NCI-H510A (cell line): ENCODE data around the gene DNAH14.
"Not testable (repeated sequence)": the region's sequence is repeated elsewhere in the genome, so short reads cannot be mapped to it uniquely, and the experiment has no call there.

ENCODE experiments used
- DNase-seq: peaks from one replicate; lab custom pipeline; 2025; lab: John Stamatoyannopoulos, UW

The DNAH14 gene

DNA sequence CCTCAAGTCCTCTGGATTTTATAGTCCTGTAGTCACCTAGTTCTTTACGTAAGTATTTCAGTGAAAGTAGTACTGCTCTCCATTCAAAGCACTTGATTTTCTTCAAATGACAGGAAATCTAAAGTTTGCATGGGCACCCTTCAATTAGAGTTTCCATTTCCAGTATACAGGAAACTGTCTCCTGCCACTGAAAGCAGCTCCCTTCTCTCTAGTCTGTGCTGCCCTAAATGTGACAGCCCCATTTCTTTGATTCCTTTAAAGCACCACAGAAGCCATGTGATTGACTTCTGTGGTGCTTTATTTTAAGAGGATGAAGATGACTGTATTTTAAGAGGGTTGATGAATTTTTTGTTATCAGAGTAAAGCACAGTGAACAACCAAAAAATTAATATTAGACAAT is 226.1 kb downstream of the DNAH14 start:
- DNase-seq, result no peak

DNA sequence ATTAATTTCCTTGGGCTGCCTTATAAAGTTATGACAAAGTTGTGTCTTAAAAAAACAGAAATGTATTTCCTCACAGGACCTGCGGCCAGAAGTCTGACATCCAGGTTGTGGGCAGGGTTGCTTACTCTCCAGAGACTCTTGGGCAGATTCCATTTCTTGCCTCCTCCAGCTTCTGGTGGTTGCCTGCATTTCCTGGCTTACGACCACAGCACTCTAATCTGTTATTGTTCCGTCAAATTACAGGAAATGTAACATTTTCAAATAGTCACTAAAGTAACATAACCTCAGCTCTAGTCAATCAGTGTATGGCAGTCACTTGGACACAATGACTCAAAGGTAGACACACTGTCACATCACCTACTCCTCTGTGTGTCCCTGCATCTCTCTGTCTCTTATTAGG is 226.8 kb downstream of the DNAH14 start:
- DNase-seq, result no peak

DNA sequence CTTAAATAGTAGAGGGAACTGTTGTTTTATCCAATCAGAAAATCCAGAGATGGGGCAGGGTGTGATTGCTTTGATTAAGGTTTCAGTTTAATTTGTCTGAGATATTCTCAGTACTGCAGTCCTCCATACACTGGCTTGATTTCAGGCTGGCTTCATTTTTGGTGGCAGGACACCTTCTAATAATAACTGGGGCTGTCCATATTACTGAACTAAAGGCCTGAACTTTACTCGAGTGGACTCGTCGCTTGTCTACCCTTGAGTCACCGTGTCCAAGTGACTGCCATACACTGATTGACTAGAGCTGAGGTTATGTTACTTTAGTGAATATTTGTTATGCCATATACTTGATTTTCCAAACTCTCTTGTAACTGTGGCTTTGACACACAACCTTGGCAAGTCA is 228.8 kb downstream of the DNAH14 start:
- DNase-seq, result no peak

DNA sequence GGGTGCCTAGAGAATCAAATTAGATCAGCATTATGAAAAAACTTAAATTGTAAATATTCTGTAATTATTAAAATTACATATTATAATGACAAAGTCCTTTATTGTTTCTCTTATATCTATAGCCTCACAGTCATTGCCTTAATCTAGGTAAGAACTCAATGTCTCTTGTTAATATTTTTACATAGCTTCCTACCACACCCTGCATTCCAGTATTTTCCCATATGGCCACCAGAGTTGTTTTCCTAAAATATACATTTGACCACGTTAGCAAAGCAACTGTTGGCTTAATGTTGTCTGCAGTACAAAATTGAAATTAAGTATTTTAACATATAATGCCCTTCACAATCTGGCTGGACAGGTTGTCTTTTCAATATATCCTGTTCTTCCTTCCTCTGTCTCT is 230.3 kb downstream of the DNAH14 start:
- no peak for DNase-seq

DNA sequence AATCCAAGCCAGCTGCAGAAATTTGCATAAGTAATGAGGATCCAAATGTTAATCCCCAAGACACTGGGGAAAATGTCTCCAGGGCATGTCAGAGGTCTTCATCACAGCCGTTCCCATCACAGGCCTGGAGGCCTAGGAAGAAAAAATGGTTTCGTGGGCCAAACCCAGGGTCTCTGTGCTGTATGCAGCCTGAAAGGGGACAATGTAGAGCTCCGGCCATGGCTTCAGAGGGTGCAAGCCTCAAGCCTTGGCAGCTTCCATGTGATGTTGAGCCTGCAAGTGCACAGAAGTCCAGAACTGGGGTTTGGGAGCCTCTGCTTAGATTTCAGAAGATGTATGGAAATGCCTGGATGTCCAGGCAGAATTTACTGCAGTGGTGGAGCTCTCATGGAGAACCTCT is 247.9 kb downstream of the DNAH14 start:
- DNase-seq, result not testable (repeated sequence)

DNA sequence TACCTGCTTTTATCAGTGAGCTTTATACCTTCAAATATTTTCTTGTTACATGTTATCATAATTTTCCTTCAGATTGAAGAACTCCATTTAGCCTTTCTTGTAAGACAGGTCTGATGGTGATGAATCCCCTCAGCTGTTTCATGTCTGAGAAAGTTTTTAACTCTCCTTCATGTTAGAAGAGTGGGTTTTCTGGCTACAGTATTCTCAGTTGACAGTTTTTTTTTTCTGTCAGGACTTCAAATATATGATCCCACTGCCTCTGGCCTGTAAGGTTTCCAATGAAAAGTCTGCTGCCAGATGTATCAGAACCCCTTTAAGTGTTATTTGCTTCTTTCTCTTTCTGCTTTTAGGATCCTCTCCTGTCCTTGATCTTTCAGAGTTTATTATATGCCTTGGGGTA is 250.2 kb downstream of the DNAH14 start:
- DNase-seq, result no peak

DNA sequence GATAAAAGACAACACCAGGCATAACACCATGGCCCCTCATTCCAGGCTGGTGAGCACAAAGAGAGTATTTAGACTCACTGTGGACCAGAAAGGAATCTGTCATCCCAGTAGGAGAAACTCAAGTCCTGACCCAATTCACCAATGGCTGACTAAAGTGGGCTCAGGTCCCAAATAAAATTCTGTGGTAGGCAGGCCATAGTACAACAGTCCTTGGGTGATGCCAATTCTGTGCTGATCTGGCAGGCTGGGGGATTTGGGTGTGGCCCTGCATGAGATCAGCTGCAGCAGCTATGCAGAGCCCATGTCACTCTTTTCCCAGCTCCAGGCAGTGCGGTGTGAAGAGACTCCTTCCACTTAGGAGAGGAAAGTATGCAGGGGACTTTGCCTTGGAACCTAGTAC is 253.2 kb downstream of the DNAH14 start:
- DNase-seq, result no peak

DNA sequence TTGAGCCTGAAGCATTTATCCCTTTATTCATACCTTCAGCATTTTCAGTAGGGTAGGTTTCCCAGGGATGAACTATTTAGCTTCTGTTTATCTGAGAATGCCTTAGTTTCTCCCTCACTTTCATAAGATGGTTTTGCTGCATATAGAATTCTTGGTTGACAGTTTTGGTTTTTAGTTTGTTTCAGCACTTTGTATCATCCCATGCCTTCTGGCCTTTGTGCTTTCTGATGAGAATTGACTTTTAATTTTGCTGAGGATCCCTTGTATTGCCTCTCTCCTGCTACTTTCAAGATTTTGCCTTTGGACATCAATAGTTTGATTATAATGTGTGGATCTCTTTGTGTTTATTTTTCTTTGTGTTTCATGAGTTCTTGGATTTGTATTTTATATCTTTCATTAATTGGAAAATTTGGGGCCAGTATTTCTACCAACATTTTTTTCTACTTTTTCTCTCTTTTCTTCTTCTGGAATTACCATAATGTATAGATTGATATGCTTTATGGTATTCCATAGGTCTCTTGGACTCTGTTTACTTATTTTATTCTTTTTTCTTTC is 261.8 kb downstream of the DNAH14 start:
- no peak for DNase-seq

DNA sequence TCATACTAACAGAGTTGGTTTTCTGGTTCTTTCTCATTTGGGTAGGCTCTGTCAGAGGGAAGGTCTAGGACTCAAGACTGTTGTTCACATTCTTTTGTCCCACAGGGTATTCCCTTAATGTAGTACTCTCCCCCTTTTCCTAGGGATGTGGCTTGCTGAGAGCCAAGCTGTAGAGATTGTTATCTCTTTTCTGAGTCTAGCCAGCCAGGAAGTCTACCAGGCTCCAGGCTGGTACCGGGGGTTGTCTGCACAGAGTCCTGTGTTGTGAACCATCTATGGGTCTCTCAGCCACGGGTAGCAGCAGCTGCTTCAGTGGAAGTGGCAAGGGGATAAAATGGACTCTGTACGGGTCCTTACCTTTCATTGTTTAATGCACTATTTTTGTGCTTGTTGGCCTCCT is 272.0 kb downstream of the DNAH14 start:
- DNase-seq, result no peak

DNA sequence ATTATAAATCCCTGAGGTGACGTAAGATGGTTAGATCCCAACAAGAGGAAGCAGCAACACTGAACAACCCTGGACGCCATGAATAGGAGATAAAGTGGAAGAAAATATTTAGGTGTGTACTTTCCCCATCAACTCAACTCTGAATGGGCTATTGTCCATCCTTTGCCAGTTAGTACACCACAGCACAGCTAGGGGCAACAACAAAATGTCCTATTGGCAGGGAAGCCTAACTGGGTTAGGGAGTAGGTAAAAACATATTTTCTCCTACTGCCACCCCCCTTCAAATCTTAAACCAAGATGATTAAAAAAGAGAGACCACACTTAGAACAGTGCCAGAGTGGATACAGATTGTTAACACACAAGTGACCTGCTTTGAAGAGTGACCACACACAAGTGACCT is 278.3 kb downstream of the DNAH14 start:
- DNase-seq, result no peak

DNA sequence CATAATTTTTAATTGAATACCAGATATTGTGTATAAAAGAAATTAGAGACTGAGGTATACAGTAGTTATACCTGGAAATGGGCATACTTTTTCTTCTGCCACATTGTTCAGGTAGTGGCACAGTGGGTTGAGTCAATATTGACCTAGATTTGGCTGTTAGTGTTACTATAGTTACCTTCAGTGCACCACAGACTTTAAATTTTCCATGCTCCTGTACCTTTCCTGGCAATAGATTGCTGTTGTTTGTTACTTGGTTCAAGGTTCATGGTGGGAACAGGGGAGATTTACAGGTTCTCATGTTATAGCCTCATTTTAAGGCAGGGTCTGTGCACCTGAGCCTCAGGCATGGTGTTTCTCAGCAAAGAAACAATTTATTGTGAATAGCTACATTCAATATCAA is 279.7 kb downstream of the DNAH14 start:
- DNase-seq, result no peak

DNA sequence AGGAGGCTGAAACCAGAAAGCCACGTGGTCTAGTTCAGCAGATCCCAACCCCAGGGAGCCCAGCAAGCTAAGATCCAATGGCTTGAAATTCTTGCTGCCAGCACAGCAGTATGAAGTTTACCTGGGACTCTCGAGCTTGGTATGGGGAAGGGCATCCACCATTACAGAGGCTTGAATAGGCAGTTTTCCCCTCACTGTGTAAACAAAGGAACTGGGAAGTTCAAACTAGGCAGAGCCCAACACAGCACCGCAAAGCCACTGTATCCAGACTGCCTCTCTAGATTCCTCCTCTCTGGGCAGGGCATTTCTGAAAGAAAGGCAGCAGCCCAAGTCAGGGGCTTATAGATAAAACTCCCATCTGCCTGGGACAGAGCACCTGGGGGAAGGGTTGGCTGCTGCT is 280.7 kb downstream of the DNAH14 start:
- DNase-seq, result not testable (repeated sequence)

DNA sequence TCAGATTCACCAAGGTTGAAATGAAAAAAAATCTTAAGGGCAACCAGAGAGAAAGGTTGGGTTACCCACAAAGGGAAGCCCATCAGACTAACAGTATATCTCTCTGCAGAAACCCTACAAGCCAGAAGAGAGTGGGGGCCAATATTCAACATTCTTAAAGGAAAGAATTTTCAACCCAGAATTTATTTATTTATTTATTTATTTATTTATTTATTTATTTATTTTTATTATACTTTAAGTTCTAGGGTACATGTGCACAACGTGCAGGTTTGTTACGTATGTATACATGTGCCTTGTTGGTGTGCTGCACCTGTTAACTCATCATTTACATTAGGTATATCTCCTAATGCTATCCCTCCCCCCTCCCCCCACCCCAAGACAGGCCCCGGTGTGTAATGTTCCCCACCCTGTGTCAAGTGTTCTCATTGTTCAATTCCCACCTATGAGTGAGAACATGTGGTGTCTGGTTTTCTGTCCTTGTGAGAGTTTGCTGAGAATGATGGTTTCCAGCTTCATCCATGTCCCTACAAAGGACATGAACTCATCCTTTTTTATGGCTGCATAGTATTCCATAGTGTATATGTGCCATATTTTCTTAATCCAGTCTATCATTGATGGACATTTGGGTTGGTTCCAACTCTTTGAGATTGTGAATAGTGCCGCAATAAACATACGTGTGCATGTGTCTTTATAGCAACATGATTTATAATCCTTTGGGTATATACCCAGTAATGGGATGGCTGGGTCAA is 282.4 kb downstream of the DNAH14 start:
- not testable (repeated sequence) for DNase-seq

DNA sequence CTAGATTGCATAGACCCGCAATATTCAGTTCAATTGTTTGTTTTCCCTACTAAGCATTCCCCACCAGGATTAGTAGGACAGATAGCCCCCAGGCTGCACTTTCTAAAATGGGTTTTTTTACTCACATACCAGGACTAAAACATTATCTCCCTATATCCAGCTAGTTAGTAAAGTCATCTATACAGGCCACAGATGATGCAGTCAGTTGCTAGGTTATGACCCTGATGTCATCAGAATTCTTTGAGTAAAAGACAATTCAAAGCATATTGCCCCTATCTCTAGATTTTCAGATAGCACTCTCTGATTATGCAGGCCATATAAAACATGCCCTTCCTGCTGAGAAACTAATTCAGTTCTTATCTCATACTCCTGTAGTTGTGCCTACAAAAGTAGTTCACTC is 294.8 kb downstream of the DNAH14 start:
- DNase-seq, result no peak

DNA sequence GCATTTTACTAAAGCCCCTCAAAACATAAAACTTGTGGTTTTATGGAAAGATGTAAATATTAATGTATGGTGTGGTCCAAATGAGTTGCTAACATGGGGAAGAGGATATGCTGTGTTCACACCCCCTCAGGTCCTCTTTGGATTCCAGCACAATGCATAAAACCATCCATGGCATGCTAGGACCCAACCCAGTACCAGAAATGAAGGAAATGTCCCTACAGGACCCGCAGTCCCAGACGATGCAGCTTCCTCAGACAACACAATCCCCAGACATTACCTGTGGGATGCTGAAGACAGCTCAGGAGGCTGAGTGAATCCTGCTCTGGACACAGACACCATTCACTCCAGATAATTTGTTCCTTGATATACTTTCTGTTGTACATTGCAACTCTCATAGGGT is 296.2 kb downstream of the DNAH14 start:
- DNase-seq, result no peak

DNA sequence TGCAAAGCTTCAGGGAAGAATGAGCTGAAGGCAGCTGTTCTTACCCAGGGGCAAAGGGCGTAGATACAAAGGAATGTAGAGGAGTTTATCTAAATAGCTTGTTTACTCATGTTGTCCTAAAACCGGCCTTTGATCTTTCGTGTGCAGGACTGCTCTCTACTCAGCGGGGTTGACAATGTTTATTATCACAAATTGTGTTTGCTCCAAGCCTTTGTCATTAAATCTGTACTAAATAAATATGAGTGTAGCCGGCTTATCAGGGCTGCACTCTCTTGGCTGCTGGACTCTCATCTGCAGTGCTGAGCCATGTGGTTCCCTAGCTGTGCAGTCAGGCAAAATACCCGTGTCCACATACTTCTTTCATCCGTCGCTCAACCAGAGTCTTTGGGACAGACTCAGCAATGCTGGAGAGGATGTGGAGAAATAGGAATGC is 299.4 kb downstream of the DNAH14 start:
- DNase-seq, result no peak

DNA sequence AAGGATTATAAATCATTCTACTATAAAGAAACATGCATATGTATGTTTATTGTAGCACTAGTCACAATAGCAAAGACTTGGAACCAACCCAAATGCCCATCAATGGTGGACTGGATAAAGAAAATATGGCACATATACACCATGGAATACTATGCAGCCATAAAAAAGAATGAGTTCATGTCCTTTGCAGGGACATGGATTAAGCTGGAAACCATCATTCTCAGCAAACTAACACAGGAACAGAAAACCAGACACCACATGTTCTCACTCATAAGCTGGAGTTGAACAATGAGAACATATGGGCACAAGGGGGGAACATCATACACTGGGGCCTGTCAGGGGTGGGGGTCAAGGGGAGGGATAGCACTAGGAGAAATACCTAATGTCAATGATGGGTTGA is 300.0 kb downstream of the DNAH14 start:
- DNase-seq, result not testable (repeated sequence)

DNA sequence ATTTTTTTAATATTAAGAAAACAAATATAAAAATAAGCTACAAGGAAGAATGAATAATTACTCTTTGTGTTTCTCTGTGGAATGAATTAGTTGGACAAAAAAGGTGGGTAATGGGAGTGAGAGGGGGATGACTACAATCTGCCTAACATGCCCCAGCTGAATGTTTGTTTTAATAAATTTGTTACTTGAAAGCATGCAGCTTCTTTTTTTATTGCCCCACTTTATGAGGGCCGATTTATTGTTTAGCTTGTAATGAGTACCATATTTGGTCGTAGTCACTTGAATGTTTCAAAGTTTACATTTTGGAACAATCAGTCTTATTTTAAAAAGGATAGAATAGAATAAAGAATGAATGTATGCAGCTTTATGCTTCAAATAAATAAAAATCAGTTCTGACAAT is 301.0 kb downstream of the DNAH14 start:
- DNase-seq, result no peak

DNA sequence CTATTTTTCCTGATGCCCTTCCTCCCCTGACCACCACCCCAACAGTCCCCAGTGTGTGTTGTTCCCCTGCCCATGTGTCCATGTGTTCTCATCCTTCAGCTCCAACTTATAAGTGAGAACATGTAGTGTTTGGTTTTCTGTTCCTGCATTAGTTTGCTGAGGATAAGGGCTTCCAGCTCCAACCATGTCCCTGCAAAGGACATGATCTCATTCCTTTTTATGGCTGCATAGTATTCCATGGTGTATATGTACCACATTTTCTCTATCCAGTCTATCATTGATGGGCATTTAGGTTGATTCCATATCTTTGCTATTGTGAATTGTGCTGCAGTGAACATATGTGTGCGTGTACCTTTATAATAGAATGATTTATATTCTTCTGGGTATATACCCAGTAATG is 303.5 kb downstream of the DNAH14 start:
- not testable (repeated sequence) for DNase-seq

DNA sequence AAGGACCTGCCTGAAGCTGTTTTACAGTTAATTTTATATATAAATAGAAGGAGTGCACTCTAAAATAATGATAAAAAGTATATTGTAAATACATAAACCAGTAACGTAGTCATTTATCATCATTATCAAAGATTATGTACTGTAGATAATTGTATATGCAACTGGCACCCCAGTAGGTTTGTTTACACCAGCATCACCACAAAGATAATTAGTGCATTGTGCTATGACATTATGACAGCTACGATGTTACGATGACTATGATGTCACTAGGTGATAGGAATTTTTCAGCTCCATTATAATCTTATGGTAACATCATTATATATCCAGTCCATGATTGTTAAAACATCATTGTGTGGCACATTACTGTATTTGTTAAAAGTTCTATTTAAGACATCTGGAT is 313.1 kb downstream of the DNAH14 start:
- DNase-seq, result no peak

DNA sequence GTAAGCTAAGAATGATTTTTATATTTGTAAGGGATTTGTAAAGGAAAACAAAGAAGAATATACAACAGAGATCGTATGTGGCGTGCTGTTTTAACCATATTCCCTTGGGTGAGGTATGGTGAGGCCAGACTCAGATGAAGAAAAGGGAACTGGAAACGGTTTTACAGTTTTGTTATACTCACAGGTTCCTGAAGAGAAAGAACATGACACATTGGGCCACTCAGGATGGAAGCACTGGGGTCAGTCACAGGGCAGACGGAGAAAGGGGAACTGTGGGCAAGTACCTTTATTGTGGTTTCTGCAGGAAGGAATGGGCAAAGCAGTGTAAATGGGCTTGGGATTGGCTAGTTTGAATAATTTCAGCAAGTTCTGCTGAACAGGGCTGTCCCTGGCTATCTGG is 321.0 kb downstream of the DNAH14 start:
- no peak for DNase-seq

DNA sequence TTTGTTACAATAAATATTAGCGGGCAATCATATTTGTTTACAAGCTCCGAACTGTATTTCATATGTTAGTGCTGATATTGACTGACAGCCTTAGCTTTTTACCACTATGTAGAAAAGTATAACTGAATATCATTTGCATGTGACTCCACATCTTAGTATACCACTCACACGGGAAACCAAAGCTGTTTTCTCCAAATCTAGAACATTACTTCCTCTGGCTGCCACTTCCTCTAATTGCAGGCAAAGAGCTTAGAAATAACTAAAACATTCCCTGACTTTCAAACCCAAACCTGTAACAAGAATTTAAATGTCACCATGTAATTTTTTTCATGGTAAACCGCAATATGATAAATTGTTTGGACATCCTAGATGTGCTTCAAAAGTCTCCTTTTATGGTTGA is 323.7 kb downstream of the DNAH14 start:
- DNase-seq, result no peak

DNA sequence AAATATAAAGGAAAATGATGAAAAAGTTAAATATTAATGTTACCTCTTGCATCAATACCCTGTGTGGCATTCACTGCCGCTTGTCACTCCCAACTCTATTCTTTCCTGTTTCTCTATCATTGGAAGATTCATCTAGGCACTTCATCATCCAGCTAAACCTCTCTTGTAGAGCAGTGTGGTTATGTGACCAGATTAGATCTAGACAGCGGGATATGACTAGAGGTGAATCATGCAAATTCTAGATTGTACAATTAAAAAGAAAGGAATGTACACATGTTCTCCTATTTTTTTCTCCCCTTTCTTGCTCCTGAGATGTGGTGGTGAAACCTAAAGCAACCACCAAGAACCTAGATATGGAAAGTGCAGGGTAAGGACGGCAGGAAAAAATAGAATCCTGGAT is 324.3 kb downstream of the DNAH14 start:
- DNase-seq, result no peak

DNA sequence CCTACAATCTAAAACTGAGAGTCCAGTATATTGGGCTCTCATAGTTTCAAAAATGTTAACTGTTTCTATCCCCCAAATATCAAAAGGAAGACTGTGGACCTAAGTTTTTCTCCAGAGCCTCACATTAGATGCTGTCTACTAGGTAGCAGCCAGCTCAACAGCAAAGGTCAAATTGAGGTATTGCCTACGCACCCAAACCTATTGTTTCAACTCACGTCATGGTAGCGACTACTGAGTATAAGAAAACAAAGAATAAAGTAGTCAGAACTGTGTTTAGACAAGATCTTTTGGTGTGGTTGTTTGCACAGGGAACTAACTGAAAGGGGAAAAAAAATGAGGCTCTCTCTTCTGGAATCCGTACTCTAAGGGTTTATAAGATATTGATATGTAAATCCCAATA is 325.2 kb downstream of the DNAH14 start:
- DNase-seq, result no peak
